A549 (cell line): ENCODE data around the gene RAD51B. TPM values are rescaled to one million over a fixed set of nuclear protein-coding genes. Genes with fewer than 3 reads are reported as not detected.

ENCODE experiments used
- ATAC-seq, 2 experiments: fragments of 200-7000 bp in 1 of 2; fragments of >200 bp in 1 of 2; cut with Nextera tagmentation in 1 of 2; cut with Tn5 transposase in 1 of 2; 3 replicates each; pipeline versions ENCODE4 v1.8.0 to v1.9.1; 2018 to 2020; ENCODE audit warnings: mild to moderate bottlenecking in 1 of 2, moderate library complexity in 1 of 2
- CTCF ChIA-PET: fragments of 300-600 bp; sonication (Branson Sonifier 250); formaldehyde crosslinking; extraction: SDS; loops from one replicate; lab custom pipeline; 2021; ENCODE audit warnings: antibody characterized with exemption, inconsistent platforms; lab: Yijun Ruan, JAX
- POLR2A ChIA-PET: fragments of 350-600 bp; formaldehyde crosslinking; extraction: SDS; loops from one replicate; lab custom pipeline; 2021; ENCODE audit warnings: antibody characterized with exemption, inconsistent platforms; lab: Yijun Ruan, JAX
- DNase-seq, 2 experiments: peaks; one replicate each; pipeline versions ENCODE4 v3.0.0 to v3.0.0-alpha.2; 2011 to 2016; ENCODE audit warnings: low read depth in 1 of 2, low spot score in 1 of 2
- FAIRE-seq: peaks from 2 replicates; lab custom pipeline; 2011; peaks lifted over from hg19 to GRCh38; lab: Jason Lieb, UNC
- H3K27ac ChIP-seq, 2 experiments: fragments of >200 bp; sonication (Bioruptor Twin); formaldehyde crosslinking; 3 replicates each; pipeline ENCODE4 v1.5.1; 2016 to 2017
- H3K4me1 ChIP-seq: fragments of >200 bp; sonication (Bioruptor Twin); formaldehyde crosslinking; 3 replicates; pipeline ENCODE4 v1.6.1; 2016
- H3K4me2 ChIP-seq: fragments of >200 bp; sonication (Bioruptor Twin); formaldehyde crosslinking; 3 replicates; pipeline ENCODE4 v1.6.1; 2016
- H3K4me3 ChIP-seq: fragments of >200 bp; sonication (Bioruptor Twin); formaldehyde crosslinking; 3 replicates; pipeline ENCODE4 v1.5.1; 2016
- H3K9me3 ChIP-seq: fragments of >200 bp; sonication (Bioruptor Twin); formaldehyde crosslinking; 3 replicates; pipeline ENCODE4 v1.6.1; 2016
- BCL3 ChIP-seq: fragments of >200 bp; sonication (Bioruptor Twin); formaldehyde crosslinking; IDR thresholded peaks from 3 replicates; pipeline ENCODE4 v1.6.1; 2016
- BHLHE40 ChIP-seq: IDR thresholded peaks from 2 replicates; pipeline ENCODE4 v1.6.1; 2012; ENCODE audit warnings: low read depth, low read length, inconsistent platforms
- CHD2 ChIP-seq: fragments of 150-350 bp; IDR thresholded peaks from 2 replicates; pipeline ENCODE4 v1.6.1; 2014; ENCODE audit warnings: low read length; ENCODE audit not compliant: partially characterized antibody
- CHD4 ChIP-seq: fragments of 200-600 bp; sonication (generic); IDR thresholded peaks from 2 replicates; pipeline ENCODE4 v1.6.1; 2016; ENCODE audit warnings: antibody characterized with exemption, mild to moderate bottlenecking, borderline replicate concordance
- CTCF ChIP-seq: fragments of >200 bp; sonication (Bioruptor Twin); formaldehyde crosslinking; IDR thresholded peaks from 3 replicates; pipeline ENCODE4 v1.5.1; 2016
- E2F6 ChIP-seq: IDR thresholded peaks from 2 replicates; pipeline ENCODE4 v1.6.1; 2012; ENCODE audit warnings: low read depth, borderline replicate concordance
- EHMT2 ChIP-seq: fragments of 200-600 bp; sonication (generic); IDR thresholded peaks from 2 replicates; pipeline ENCODE4 v1.6.1; 2016; ENCODE audit warnings: antibody characterized with exemption, low read depth, mild to moderate bottlenecking, moderate library complexity
- EP300 ChIP-seq, 2 experiments: fragments of >200 bp; sonication (Bioruptor Twin); formaldehyde crosslinking; IDR thresholded peaks; 2 replicates in 1 of 2; 3 replicates in 1 of 2; pipeline ENCODE4 v1.6.1; 2016 to 2017
- FOXS1 ChIP-seq: fragments of 250-450 bp; sonication (Bioruptor Pico); IDR thresholded peaks from 2 replicates; pipeline ENCODE4 v1.5.0; 2020; ENCODE audit warnings: mild to moderate bottlenecking, moderate library complexity
- HDAC2 ChIP-seq: fragments of 200-600 bp; sonication (generic); IDR thresholded peaks from 2 replicates; pipeline ENCODE4 v1.6.1; 2016
- HEYL ChIP-seq: fragments of 250-450 bp; sonication (Bioruptor Pico); IDR thresholded peaks from 2 replicates; pipeline ENCODE4 v1.8.0; 2021; ENCODE audit warnings: mild to moderate bottlenecking, moderate library complexity
- HMGXB4 ChIP-seq: fragments of 250-450 bp; sonication (Bioruptor Pico); IDR thresholded peaks from 2 replicates; pipeline ENCODE4 v1.5.0; 2021; ENCODE audit warnings: mild to moderate bottlenecking, moderate library complexity, borderline replicate concordance
- HOXA7 ChIP-seq: fragments of 250-450 bp; sonication (Bioruptor Pico); IDR thresholded peaks from 2 replicates; pipeline ENCODE4 v1.5.0; 2020; ENCODE audit warnings: mild to moderate bottlenecking, moderate library complexity
- HOXB5 ChIP-seq: fragments of 250-450 bp; sonication (Bioruptor Pico); IDR thresholded peaks from 2 replicates; pipeline ENCODE4 v1.5.0; 2020; ENCODE audit warnings: mild to moderate bottlenecking, moderate library complexity
- JUNB ChIP-seq: fragments of >200 bp; sonication (Bioruptor Twin); formaldehyde crosslinking; IDR thresholded peaks from 2 replicates; pipeline ENCODE4 v1.6.1; 2016
- MAX ChIP-seq: IDR thresholded peaks from 2 replicates; pipeline ENCODE4 v1.6.1; 2012
- NFE2L2 ChIP-seq: fragments of 150-350 bp; conservative IDR thresholded peaks from 2 replicates; pipeline ENCODE4 v1.6.1; 2014; ENCODE audit warnings: low read length
- PBX3 ChIP-seq: IDR thresholded peaks from 2 replicates; pipeline ENCODE4 v1.6.1; 2012
- POLR2AphosphoS2 ChIP-seq: conservative IDR thresholded peaks from 2 replicates; pipeline ENCODE4 v1.6.1; 2012; ENCODE audit warnings: low read length, improper control_type of control experiment, inconsistent platforms
- SMC3 ChIP-seq: fragments of >200 bp; sonication (Bioruptor Twin); formaldehyde crosslinking; IDR thresholded peaks from 3 replicates; pipeline ENCODE4 v1.6.1; 2018; ENCODE audit warnings: inconsistent platforms
- SREBF2 ChIP-seq: fragments of 450-650 bp; IDR thresholded peaks from 2 replicates; pipeline ENCODE4 v1.6.1; 2014; ENCODE audit warnings: mild to moderate bottlenecking, moderate library complexity
- ZFP36 ChIP-seq: fragments of 450-650 bp; IDR thresholded peaks from 2 replicates; pipeline ENCODE4 v1.6.1; 2014; ENCODE audit warnings: borderline replicate concordance; ENCODE audit not compliant: partially characterized antibody
- WGBS: methylation state at CpG from one replicate; pipeline ENCODE4 v1.1.6; 2017; ENCODE audit errors: missing lambda C conversion rate; 5-methylcytosine and 5-hydroxymethylcytosine counted together
- polyA plus RNA-seq, 4 experiments: library from polyadenylated mRNA; depleted of rRNA in 3 of 4; stranded (reverse); fragments of >200 nt; fragmentation: RNase III in 1 of 4; extraction: RNeasy Plus Mini Kit Qiagen cat#74134 plus additional on column Dnase treatment in 1 of 4; gene quantifications; 2 replicates in 3 of 4; 3 replicates in 1 of 4; pipeline ENCODE4 v1.2.3, GENCODE V29; 2011 to 2017

RAD51B gene
- polyA plus RNA-seq, 2 of the 4 experiments (the other 2 are of a cell fraction), result 7.2 to 10.8 TPM

GRCh38 chr14:68417009-68417650, 597.6 kb downstream of the RAD51B start:
- 88% methylated on average over 5 of the region's 5 CpGs for WGBS
- H3K9me3 ChIP-seq, result no peaks in the 10 kb centered on the region
- no peak overlapping the region for H3K4me3 ChIP-seq
- POLR2A ChIA-PET, result no interaction called here
- H3K4me2 ChIP-seq, result no peak overlapping the region
- ATAC-seq (no peak), DNase-seq (no peak)
- peaks cover 36% of the 10 kb centered on the region for H3K4me1 ChIP-seq
- no peak for TF ChIP-seq EHMT2
- TF ChIP-seq ZFP36, result no peak
- TF ChIP-seq HOXB5, result no peak
- no peak for TF ChIP-seq NFE2L2
- TF ChIP-seq E2F6, result no peak
- no peak for TF ChIP-seq BCL3
- no peak for TF ChIP-seq FOXS1 (CRISPR knock-in tag)
- TF ChIP-seq SMC3, result no peak
- TF ChIP-seq CHD4, result no peak
- no peak for TF ChIP-seq POLR2AphosphoS2
- TF ChIP-seq JUNB, result no peak
- no peak for TF ChIP-seq HMGXB4
- TF ChIP-seq HEYL (CRISPR knock-in tag), result no peak
- TF ChIP-seq SREBF2, result no peak
- no peak for TF ChIP-seq PBX3
- no peak for TF ChIP-seq CHD2
- TF ChIP-seq, all 56 proteins: peak for 0
- FAIRE-seq, result no peak
- H3K27ac ChIP-seq, result peak overlapping the region in 1 of 2 experiments; percentile 63; a peak in 3 of 6 replicates
- CTCF ChIA-PET, result interaction anchor here (1.2 to 1.6 kb wide), 2 partner anchors 33 to 483 kb away, joined by 4 read pairs; no protein-coding TSS in a partner anchor

- ChIA-PET POLR2A (no interaction called here), CTCF (no interaction called here)
- FAIRE-seq (no peak), ATAC-seq (no peak), DNase-seq (no peak)
- H3K4me3 ChIP-seq, result no peak overlapping the region
- H3K4me2 ChIP-seq, result no peak overlapping the region
- WGBS, result 96% methylated on average over 3 of the region's 3 CpGs
- no peak for TF ChIP-seq EP300 (IDR thresholded peaks at IDR 0.05)
- TF ChIP-seq BHLHE40, result no peak
- no peak for TF ChIP-seq HDAC2
- TF ChIP-seq MAX, result no peak
- no peak for TF ChIP-seq PBX3
- no peak for TF ChIP-seq HOXA7 (CRISPR knock-in tag)
- no peak for TF ChIP-seq CTCF
- peak overlapping the region; percentile 29 to 49; a peak in 4 of 6 replicates for H3K27ac ChIP-seq
- H3K9me3 ChIP-seq, result no peaks in the 10 kb centered on the region
- peaks cover 23% of the 10 kb centered on the region for H3K4me1 ChIP-seq
Observed at GRCh38 chr14:68418174-68419118, 598.9 kb downstream of the RAD51B start.
